Cardiac fibroblast (primary cell): ENCODE measurements around the gene TFG.
A peak's percentile ranks its signal among the peaks of the same experiment; 100 is the strongest.

Experiments
- DNase-seq, 2 donors: peaks; one replicate each; pipeline versions ENCODE4 v3.0.0 to v3.0.0-alpha.2; 2010; ENCODE audit warnings: low read depth in 2 of 2
- H3K4me3 ChIP-seq, 2 donors: replicated peaks in 1 of 2; 1 replicate in 1 of 2; 2 replicates in 1 of 2; pipeline ENCODE4 v1.5.1; 2011; ENCODE audit warnings: low read depth in 2 of 2, low read length in 2 of 2, mild to moderate bottlenecking in 2 of 2, moderate library complexity in 1 of 2
- CTCF ChIP-seq: IDR thresholded peaks from one replicate; pipeline ENCODE4 v1.5.1; 2011; ENCODE audit warnings: low read depth, mild to moderate bottlenecking, low read length, inconsistent platforms

TFG gene

GRCh38 chr3:100706365-100706764, 2.9 kb upstream of the TFG start:
- peak; percentile 33 to 74 for DNase-seq
- TF ChIP-seq CTCF: no peak
- H3K4me3 ChIP-seq: no peak overlapping the region

- peak overlapping the region; percentile 41 to 88 for H3K4me3 ChIP-seq
- TF ChIP-seq CTCF: no peak
- DNase-seq: no peak
These were observed 678 bp upstream of the TFG start for GRCh38 chr3:100708644-100708988.

- H3K4me3 ChIP-seq: peak overlapping the region; percentile 76 to 88
- no peak for TF ChIP-seq CTCF
- DNase-seq: peak; percentile 46
These were observed 557 bp downstream of the TFG start for GRCh38 chr3:100709842-100710260.

GRCh38 chr3:100710261-100710968, 1.1 kb downstream of the TFG start:
- TF ChIP-seq CTCF: peak; percentile 38
- H3K4me3 ChIP-seq: peak overlapping the region; percentile 76 to 88
- peak; percentile 71 to 83 for DNase-seq

- H3K4me3 ChIP-seq: no peak overlapping the region
- no peak for TF ChIP-seq CTCF
- no peak for DNase-seq
These were observed 5.9 kb downstream of the TFG start for GRCh38 chr3:100715176-100715575.

GRCh38 chr3:100717063-100717462, 7.8 kb downstream of the TFG start:
- no peak for TF ChIP-seq CTCF
- no peak overlapping the region for H3K4me3 ChIP-seq
- no peak for DNase-seq
